NCI-H1105 treated with DMSO at 0.1 percent for 48 hours (cell line): ENCODE measurements around the gene TIMM44.
"Not testable (repeated sequence)": the region's sequence is repeated elsewhere in the genome, so short reads cannot be mapped to it uniquely, and the experiment has no call there.

Source experiments
- DNase-seq: peaks from one replicate; lab custom pipeline; 2025; lab: John Stamatoyannopoulos, UW

Gene TIMM44

GRCh38 chr19:7900401-7900870, 43.0 kb downstream of the TIMM44 start:
- DNase-seq, result no peak

- no peak for DNase-seq
Measured at GRCh38 chr19:7899751-7900378, 43.6 kb downstream of the TIMM44 start.

GRCh38 chr19:7898967-7899366, 44.5 kb downstream of the TIMM44 start:
- DNase-seq, result no peak

GRCh38 chr19:7897292-7897691, 46.2 kb downstream of the TIMM44 start:
- DNase-seq, result no peak

GRCh38 chr19:7895565-7895964, 47.9 kb downstream of the TIMM44 start:
- DNase-seq, result no peak

GRCh38 chr19:7894612-7895309, 48.7 kb downstream of the TIMM44 start:
- DNase-seq, result no peak

GRCh38 chr19:7893362-7894101, 49.9 kb downstream of the TIMM44 start:
- not testable (repeated sequence) for DNase-seq

- no peak for DNase-seq
Measured at GRCh38 chr19:7888826-7889217, 54.6 kb downstream of the TIMM44 start.

- no peak for DNase-seq
Measured at GRCh38 chr19:7888145-7888825, 55.2 kb downstream of the TIMM44 start, which contains the start of gene LRRC8E. TSS of gene LRRC8E (plus strand) at chr19:7888510. CDS start at chr19:7895604, 7,094 bp downstream.

GRCh38 chr19:7887408-7888144, 55.9 kb downstream of the TIMM44 start:
- no peak for DNase-seq

- DNase-seq, result no peak
Measured at GRCh38 chr19:7885818-7886217, 57.6 kb downstream of the TIMM44 start.

- no peak for DNase-seq
Measured at GRCh38 chr19:7883796-7884570, 59.5 kb downstream of the TIMM44 start.

GRCh38 chr19:7883105-7883504, 60.4 kb downstream of the TIMM44 start:
- DNase-seq, result no peak

- no peak for DNase-seq
Measured at GRCh38 chr19:7881910-7882309, 61.6 kb downstream of the TIMM44 start.

GRCh38 chr19:7879836-7880235, 63.6 kb downstream of the TIMM44 start:
- no peak for DNase-seq

GRCh38 chr19:7879111-7879807, 64.2 kb downstream of the TIMM44 start:
- DNase-seq, result no peak

GRCh38 chr19:7877249-7877836, 66.1 kb downstream of the TIMM44 start:
- no peak for DNase-seq
